GM21786 (cell line): ENCODE results near the gene TRIM75.
"Not testable (repeated sequence)": the region's sequence is repeated elsewhere in the genome, so short reads cannot be mapped to it uniquely, and the experiment has no call there.

Experiments
- ATAC-seq: cut with Tn5 transposase; IDR thresholded peaks from one replicate; pipeline ENCODE4 v1.9.1; 2021; ENCODE audit not compliant: unreplicated experiment

TRIM75 gene

DNA sequence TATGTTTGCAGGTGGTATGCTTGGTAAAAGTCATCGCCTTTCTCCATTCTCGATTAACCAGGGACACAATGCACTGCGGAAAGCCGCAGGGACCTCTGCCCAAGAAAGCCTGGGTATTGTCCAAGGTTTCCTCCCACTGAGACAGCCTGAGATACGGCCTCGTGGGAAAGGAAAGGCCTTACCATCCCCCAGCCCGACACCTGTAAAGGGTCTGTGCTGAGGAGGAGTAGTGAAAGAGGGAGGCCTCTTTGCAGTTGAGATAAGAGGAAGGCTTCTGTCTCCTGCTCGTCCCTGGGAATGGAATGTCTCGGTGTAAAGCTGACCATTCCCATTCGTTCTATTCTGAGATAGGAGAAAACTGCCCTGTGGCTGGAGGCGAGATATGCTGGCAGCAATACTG is 19.7 kb downstream of the TRIM75 start:
- ATAC-seq = not testable (repeated sequence)

DNA sequence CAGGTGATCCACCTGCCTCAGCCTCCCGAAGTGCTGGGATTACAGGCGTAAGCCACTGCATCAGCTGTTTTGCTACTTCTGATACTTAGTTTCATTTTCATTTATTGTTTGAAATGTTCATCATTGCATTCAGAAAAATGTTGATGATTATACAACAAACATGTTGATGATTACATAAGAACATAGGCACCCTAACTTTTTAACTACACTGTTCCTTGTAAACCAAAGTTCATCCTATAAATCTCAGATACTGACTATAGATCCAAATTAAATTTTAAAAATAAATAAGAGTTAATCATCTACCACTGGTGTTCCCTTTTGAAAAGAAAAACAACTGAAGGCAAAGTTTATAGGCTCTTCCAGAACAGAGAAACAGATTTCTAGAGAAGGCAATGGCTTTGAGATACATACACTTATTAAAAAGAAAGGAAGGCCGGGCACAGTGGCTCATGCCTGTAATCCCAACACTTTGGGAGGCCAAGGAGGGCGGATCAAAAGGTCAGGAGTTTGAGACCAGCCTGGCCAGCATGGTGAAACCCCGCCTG is 23.4 kb downstream of the TRIM75 start:
- no peak for ATAC-seq

DNA sequence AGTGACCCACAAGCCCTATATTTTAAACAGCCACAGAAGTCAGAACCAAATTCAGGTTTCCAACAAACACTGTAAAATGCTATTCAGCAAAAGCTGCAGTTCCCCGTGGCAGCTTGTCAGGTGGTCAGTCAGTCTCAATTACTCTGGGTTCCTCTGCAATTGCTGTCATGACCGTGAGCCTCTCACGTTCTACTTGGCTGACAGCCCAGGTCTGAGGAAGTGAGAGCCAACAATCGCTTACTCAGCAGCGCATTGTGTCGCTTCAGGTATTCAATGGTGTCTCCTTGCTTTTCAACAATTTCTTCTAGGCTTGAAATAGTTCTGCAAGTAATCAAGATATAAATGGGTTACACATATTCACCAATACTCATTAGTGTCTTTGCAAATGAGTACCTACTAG is 25.8 kb downstream of the TRIM75 start:
- peak; percentile 82 for ATAC-seq

DNA sequence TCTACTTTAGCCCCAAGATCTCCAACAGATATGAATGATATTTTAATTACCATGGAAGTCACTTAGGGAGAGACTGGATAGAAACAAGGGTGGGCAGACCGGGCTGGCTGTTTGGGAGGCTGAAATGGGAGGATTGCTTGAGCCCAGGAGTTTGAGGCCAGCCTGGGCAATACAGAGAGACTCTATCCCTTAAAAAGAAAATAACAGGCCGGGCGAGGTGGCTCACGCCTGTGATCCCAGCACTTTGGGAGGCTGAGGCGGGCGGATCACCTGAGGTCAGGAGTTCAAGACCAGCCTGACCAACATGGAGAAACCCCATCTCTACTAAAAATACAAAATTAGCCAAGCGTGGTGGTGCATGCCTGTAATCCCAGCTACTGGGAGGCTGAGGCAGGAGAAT is 31.1 kb downstream of the TRIM75 start:
- ATAC-seq = not testable (repeated sequence)

DNA sequence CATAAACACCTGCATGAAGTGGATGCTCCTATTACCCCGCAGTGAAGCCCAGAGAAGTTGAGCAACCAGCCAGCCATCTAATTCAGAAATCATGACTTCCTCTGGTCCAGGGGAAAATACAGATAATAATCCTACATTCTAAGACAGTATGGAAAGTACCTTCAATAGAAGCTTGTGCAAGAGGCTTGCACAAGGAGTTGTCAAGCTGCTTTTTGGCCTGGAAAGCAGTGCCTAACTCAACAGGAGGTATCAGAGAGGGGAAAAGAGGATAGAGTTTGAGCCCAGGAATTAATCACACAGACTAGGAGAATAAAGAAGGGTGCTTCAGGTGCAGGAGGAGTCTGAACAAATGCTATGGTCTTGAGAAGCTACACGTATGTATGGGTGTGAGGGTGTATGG is 32.3 kb downstream of the TRIM75 start:
- no peak for ATAC-seq

DNA sequence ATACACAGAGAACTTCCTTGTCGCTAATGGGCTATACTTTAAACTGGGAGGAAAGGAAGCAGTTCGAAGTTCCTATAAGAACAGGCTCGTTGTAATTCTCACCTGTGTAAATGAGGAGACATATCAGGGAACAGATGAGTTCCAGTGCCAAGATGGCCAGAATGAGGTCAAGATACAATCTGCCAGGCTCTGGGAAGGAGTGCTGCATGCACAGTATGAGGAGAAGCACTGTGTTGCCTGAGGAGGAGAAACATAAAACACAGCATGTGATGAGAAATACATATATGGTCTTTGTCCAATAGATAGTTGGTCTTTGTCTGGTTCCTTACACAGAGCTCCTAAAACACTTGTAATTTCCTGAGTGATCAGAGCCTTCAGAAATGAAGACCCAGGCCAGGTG is 34.7 kb downstream of the TRIM75 start:
- no peak for ATAC-seq

DNA sequence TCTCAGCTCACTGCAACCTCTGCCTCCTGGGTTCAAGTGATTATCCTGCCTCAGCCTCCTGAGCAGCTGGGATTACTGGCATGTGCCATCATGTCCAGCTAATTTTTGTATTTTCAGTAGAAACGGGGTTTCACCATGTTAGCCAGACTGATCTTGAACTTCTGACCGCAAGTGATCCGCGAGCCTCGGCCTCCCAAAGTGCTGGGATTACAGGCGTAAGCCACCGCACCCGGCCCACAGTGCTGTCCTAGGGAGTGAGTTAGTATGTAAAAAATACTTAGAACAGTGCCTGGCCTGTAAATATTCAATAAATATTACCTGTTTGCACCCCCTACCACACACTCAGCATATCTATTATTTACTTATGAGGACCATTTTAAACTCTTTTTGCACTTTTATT is 38.5 kb downstream of the TRIM75 start:
- not testable (repeated sequence) for ATAC-seq

DNA sequence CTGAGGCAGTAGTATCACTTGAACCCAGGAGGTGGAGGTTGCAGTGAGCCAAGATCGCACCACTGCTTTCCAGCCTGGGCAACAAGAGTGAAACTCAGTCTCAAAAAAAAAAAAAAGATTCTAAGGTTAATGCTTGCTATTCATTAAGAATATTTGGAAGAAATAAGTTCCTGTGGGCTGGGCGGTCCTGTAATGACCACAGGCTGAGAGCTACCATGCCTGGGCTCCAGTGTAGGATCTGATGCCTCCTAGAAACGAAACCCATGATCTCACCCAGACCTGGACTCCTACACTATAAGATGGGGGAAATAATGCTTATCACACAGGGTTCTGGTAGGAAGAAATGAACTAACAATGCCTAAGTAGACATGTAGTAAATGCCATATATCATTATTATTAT is 41.2 kb downstream of the TRIM75 start:
- no peak for ATAC-seq

DNA sequence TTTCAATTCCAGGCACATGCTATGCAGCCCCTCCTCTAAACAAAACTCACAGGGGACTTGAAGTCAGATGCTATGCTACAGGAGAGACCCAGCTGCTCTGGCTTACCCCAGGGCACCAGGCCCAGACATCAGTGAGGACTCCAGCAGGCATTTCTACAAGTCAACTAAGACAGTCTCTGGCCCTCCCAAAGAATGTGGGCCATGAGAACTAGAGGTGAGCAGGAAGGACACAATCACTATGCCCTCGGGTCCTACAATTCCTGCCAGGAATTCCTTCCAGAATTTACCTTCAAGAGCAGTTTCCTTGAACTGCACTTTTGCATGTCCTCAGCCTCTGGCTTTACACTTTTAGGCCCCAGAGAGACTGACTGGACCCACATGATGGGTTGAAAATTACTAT is 41.6 kb downstream of the TRIM75 start:
- ATAC-seq = no peak

DNA sequence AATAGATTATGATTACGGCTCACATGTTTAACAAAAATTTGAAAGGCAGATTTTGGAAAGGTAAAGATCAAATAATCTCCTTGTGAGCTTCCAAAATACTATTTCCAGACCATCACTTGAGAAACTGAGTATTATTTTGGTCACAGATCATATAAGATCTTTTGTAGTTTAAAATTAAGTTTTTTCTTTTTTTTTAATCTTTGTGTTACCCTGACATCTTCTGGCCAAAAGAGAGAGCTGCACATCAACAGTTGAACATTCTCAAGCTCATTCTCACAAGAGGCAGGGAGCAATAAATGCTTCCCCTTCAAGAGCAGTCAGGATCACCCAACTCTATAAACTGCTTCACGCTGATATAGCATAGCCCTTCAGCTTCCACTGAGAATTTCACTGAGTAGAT is 43.1 kb downstream of the TRIM75 start:
- peak; percentile 68 for ATAC-seq

DNA sequence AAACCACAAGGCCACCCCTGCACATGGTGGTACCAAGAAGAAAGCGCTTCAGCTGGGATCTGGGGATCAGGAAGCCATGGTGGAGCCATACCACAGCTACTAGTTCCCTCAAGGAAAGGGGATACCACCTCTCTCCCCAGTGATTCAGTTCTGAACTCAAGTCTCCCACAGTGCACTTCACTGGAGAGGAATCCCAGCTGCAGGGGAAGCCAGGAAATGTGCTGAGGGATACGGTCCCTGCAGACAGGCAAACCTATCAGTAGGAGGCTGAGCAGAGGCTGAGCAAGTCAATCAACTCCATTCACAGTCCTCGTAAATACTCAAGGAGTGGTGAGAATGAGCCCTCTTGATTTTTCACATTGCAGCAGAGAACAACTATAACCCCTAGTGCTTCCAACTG is 48.0 kb downstream of the TRIM75 start:
- ATAC-seq = no peak

DNA sequence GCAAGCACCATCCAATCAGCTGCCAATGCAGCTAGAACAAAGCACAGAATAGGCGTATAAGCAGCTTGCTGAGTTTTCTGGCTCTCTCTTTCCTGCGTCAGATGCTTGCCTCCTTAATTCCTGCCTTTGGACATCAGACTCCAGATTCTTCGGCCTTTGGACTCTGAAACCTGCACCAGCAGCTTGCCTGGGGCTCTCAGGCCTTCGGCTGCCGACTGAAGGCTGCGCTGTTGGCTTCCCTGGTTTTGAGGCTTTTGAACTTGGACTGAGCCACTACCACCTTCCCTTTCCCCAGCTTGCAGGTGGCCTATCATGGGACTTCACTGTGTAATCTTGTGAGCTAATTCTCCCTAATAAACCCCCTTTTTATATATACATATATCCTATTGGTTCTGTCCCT is 52.9 kb downstream of the TRIM75 start:
- no peak for ATAC-seq
